Lower leg skin (tissue), 4 donors: ENCODE results near the gene ATP1B1. TPM values are rescaled to one million over a fixed set of nuclear protein-coding genes. Genes with fewer than 3 reads are reported as not detected.

Source experiments
- DNase-seq, 2 donors: peaks; one replicate each; pipeline ENCODE4 v3.0.0-alpha.2; 2019; ENCODE audit warnings: low spot score in 2 of 2
- H3K4me3 ChIP-seq: fragments of 200-600 bp; sonication (generic); 2 replicates; pipeline ENCODE4 v1.5.1; 2017; ENCODE audit warnings: mild to moderate bottlenecking, low read depth; ENCODE audit not compliant: poor library complexity, severe bottlenecking
- CTCF ChIP-seq, 3 donors: fragments of 450-650 bp; IDR thresholded peaks; one replicate each; pipeline ENCODE4 v1.5.1; 2016; ENCODE audit warnings: antibody characterized with exemption in 3 of 3, mild to moderate bottlenecking in 3 of 3, moderate library complexity in 2 of 3
- POLR2A ChIP-seq, 2 donors: fragments of 450-650 bp; IDR thresholded peaks; one replicate each; pipeline ENCODE4 v1.6.1; 2016 to 2017; ENCODE audit warnings: antibody characterized with exemption in 2 of 2, mild to moderate bottlenecking in 1 of 2, moderate library complexity in 1 of 2
- WGBS, 2 donors: methylation state at CpG; one replicate each; pipeline ENCODE4 v1.1.5; 2018; 5-methylcytosine and 5-hydroxymethylcytosine counted together
- intact Hi-C: fragments of 100-400 bp; cut with DNase I; formaldehyde crosslinking; loops from one replicate; pipeline ENCODE4 v1.15.0; 2023; ENCODE audit warnings: low total_unique reads
- total RNA-seq, 4 donors: library from RNA; depleted of rRNA; stranded (reverse); fragments of >200 nt; gene quantifications; one replicate each; pipeline ENCODE4 v1.1.0, GENCODE V29; 2016

ATP1B1 gene
- total RNA-seq, 4 donors from 2014 or later, result 35.3 to 213 (median 122) TPM

- 85 to 90% methylated on average over 6 of the region's 6 CpGs for WGBS, 2 donors
- DNase-seq, result no peak
- TF ChIP-seq POLR2A (IDR thresholded peaks at IDR 0.05) (no peak), CTCF (IDR thresholded peaks at IDR 0.05) (no peak)
- intact Hi-C loops, result no loop called here
- no peak overlapping the region for H3K4me3 ChIP-seq
These were observed 5.0 kb downstream of the ATP1B1 start for GRCh38 chr1:169111472-169111871.

- whole genome bisulfite sequencing, 2 donors, result 77 to 80% methylated on average over 6 of the region's 6 CpGs
- no peak overlapping the region for H3K4me3 ChIP-seq
- DNase-seq, result no peak
- TF ChIP-seq CTCF (IDR thresholded peaks at IDR 0.05), result no peak
- no peak for TF ChIP-seq POLR2A (IDR thresholded peaks at IDR 0.05)
- intact Hi-C loops, result no loop called here
These were observed 5.8 kb downstream of the ATP1B1 start for GRCh38 chr1:169112241-169112640.

DNA sequence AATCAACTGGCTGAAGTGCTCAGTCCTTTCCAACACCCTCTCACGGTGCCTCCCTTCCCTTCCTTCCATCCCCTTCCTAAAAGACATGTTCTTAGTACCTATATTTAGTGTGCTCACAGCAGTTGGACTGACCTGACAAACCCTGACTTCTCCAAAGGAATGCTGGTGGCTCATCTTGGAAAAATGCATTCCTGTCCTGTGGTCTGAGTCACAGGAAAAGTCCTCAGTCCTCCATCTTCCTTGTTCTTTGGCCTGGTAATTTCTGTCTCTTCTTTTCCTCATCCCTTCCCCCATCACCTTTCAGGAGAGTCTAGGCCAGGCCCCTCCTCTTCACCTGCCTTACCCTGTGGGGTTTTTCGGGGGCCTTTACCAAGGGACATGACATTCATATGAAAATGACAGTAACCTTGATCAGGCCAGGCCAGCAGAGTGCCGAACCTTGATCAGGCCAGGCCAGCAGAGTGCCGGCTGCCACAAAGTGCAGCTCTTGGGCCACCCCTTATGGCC is 7.2 kb downstream of the ATP1B1 start:
- no peak for DNase-seq
- TF ChIP-seq POLR2A (IDR thresholded peaks at IDR 0.05) (no peak), CTCF (IDR thresholded peaks at IDR 0.05) (no peak)
- H3K4me3 ChIP-seq, result no peak overlapping the region
- WGBS, 2 donors, result 74 to 76% methylated on average over 4 of the region's 4 CpGs
- intact Hi-C loops, result no loop called here

GRCh38 chr1:169115891-169116585 is 9.5 kb downstream of the ATP1B1 start:
- 48 to 50% methylated on average over 14 of the region's 14 CpGs for WGBS, 2 donors
- DNase-seq, result peak; percentile 63 to 87
- TF ChIP-seq CTCF (IDR thresholded peaks at IDR 0.05) (no peak), POLR2A (IDR thresholded peaks at IDR 0.05) (no peak)
- no peak overlapping the region for H3K4me3 ChIP-seq
- intact Hi-C loops, result no loop called here

- no peak for DNase-seq
- WGBS, 2 donors, result 78 to 84% methylated on average over 2 of the region's 2 CpGs
- no peak for TF ChIP-seq POLR2A (IDR thresholded peaks at IDR 0.05)
- TF ChIP-seq CTCF (IDR thresholded peaks at IDR 0.05), result no peak
These were observed 10.5 kb downstream of the ATP1B1 start for GRCh38 chr1:169117014-169117413.

DNA sequence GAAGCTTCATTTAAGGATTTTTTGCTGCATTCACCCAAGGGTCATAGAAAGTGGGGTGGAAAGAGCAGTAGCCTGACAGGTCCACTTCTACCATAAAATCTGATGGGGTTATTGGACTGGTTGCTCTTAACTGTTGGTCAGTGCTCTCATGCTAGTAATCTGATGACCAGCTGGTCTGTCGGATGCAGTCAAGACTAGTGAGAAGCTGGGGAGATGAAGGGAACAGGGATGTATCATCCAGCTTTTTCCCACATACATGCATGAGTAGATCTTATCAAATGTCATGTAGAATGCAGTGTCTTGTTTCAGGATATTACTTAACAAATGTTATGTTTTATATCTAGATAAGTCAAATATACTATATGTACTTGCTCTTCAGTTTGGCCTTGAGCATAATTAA is 11.1 kb downstream of the ATP1B1 start:
- intact Hi-C loops, result no loop called here
- 79 to 95% methylated on average over 1 of the region's 1 CpG for WGBS, 2 donors
- no peak overlapping the region for H3K4me3 ChIP-seq
- DNase-seq, result no peak
- TF ChIP-seq POLR2A (IDR thresholded peaks at IDR 0.05), result no peak
- TF ChIP-seq CTCF (IDR thresholded peaks at IDR 0.05), result no peak

More at GRCh38 chr1:169117014-169117413, 10.5 kb downstream of the ATP1B1 start:
- intact Hi-C loops, result no loop called here
- no peak overlapping the region for H3K4me3 ChIP-seq
